Fibroblast of lung (primary cell): Measurements from ENCODE around the gene UCN2. TPM values are rescaled to one million over a fixed set of nuclear protein-coding genes. Genes with fewer than 3 reads are reported as not detected.
A peak's percentile ranks its signal among the peaks of the same experiment; 100 is the strongest.

ENCODE experiments used
- DNase-seq, 2 donors: peaks; one replicate each; pipeline versions ENCODE4 v3.0.0 to v3.0.0-alpha.2; 2010; ENCODE audit warnings: low read depth in 2 of 2
- H2AFZ ChIP-seq: 2 replicates; pipeline ENCODE4 v1.5.1; 2012; ENCODE audit warnings: low read length, control low read depth, inconsistent platforms
- H3K27ac ChIP-seq: 2 replicates; pipeline ENCODE4 v1.5.1; 2011; ENCODE audit warnings: low read length, control low read depth; ENCODE audit not compliant: insufficient read depth
- H3K27me3 ChIP-seq: 2 replicates; pipeline ENCODE4 v1.5.1; 2011; ENCODE audit warnings: mild to moderate bottlenecking, low read length; ENCODE audit not compliant: control insufficient read depth, insufficient read depth
- H3K36me3 ChIP-seq: 2 replicates; pipeline ENCODE4 v1.5.1; 2011; ENCODE audit warnings: low read length; ENCODE audit not compliant: control insufficient read depth, insufficient read depth
- H3K4me1 ChIP-seq: 2 replicates; pipeline ENCODE4 v1.5.1; 2011; ENCODE audit warnings: low read length; ENCODE audit not compliant: control insufficient read depth, insufficient read depth; ENCODE audit errors: extremely low read depth
- H3K4me2 ChIP-seq: 2 replicates; pipeline ENCODE4 v1.5.1; 2011; ENCODE audit warnings: low read length, control low read depth; ENCODE audit not compliant: insufficient read depth; ENCODE audit errors: extremely low read depth
- H3K4me3 ChIP-seq, 4 experiments: fragments of 200-600 bp in 1 of 4; sonication (generic) in 1 of 4; replicated peaks in 1 of 4; 2 replicates each; pipeline ENCODE4 v1.5.1; 2011 to 2016; ENCODE audit warnings: low read length in 4 of 4, low read depth in 3 of 4, mild to moderate bottlenecking in 3 of 4, control low read depth in 2 of 4, inconsistent platforms in 1 of 4, mixed read lengths in 1 of 4; ENCODE audit not compliant: insufficient read depth in 1 of 4; ENCODE audit errors: control extremely low read depth in 1 of 4
- H3K79me2 ChIP-seq: 2 replicates; pipeline ENCODE4 v1.5.1; 2012; ENCODE audit warnings: mild to moderate bottlenecking, low read length, inconsistent platforms; ENCODE audit not compliant: control insufficient read depth, insufficient read depth
- H3K9ac ChIP-seq: 2 replicates; pipeline ENCODE4 v1.5.1; 2011; ENCODE audit warnings: mild to moderate bottlenecking, low read length, control low read depth; ENCODE audit not compliant: insufficient read depth
- H3K9me3 ChIP-seq: 2 replicates; pipeline ENCODE4 v1.5.1; 2012; ENCODE audit warnings: low read depth, low read length; ENCODE audit not compliant: control insufficient read depth, insufficient read depth
- H4K20me1 ChIP-seq: 2 replicates; pipeline ENCODE4 v1.5.1; 2011; ENCODE audit warnings: low read length; ENCODE audit not compliant: control insufficient read depth, insufficient read depth; ENCODE audit errors: extremely low read depth
- CTCF ChIP-seq, 2 donors: IDR thresholded peaks in 1 of 2; conservative IDR thresholded peaks in 1 of 2; 1 replicate in 1 of 2; 2 replicates in 1 of 2; pipeline ENCODE4 v1.5.1; 2011 to 2012; ENCODE audit warnings: low read length in 2 of 2, control low read depth in 1 of 2, inconsistent platforms in 1 of 2, low read depth in 1 of 2, mild to moderate bottlenecking in 1 of 2
- EZH2 ChIP-seq: IDR thresholded peaks from 2 replicates; pipeline ENCODE4 v1.5.1; 2012; ENCODE audit warnings: low read length, control low read depth, mild to moderate bottlenecking; ENCODE audit errors: missing control alignments
- polyA plus RNA-seq, 2 donors: library from polyadenylated mRNA; depleted of rRNA in 1 of 2; stranded (reverse) in 1 of 2; unstranded in 1 of 2; fragments of >200 nt; gene quantifications; 2 replicates each; pipeline ENCODE4 v1.2.1, GENCODE V29; 2011 to 2012; ENCODE audit warnings: missing spikeins in 1 of 2
- total RNA-seq: library from RNA; depleted of rRNA; stranded (reverse); fragments of >200 nt; gene quantifications from 2 replicates; pipeline ENCODE4 v1.2.1, GENCODE V29; 2014

UCN2 gene
- total and polyA plus RNA-seq, 2 donors (not counting 1 experiment from before 2014, with no cell fraction given): 0.07 to 0.66 TPM

GRCh38 chr3:48594417-48595049, 31.0 kb upstream of the UCN2 start:
- Histone ChIP-seq H3K36me3 (peaks cover 9% of the 10 kb centered on the region), H3K4me3 (peak overlapping the region; percentile 48 to 62 (median 49)), H3K27ac (peak overlapping the region; percentile 70), H3K27me3 (no peaks in the 10 kb centered on the region), H3K4me1 (peaks cover 44% of the 10 kb centered on the region), H3K4me2 (peak overlapping the region; percentile 92), H3K79me2 (no peaks in the 10 kb centered on the region), H3K9ac (peak overlapping the region; percentile 68), H4K20me1 (no peaks in the 10 kb centered on the region), H2AFZ (peak overlapping the region; percentile 34), H3K9me3 (no peaks in the 10 kb centered on the region)
- DNase-seq: peak; percentile 14 to 43
- no peak for TF ChIP-seq EZH2
- no peak for TF ChIP-seq CTCF (conservative IDR thresholded peaks at IDR 0.05 in 1 of 2, IDR thresholded peaks at IDR 0.05 in 1 of 2; ENCODE audit: low read depth in 1 of 2, low read length in 2 of 2)

- H3K4me2 ChIP-seq: no peak overlapping the region
- peaks cover 32% of the 10 kb centered on the region for H3K4me1 ChIP-seq
- no peaks in the 10 kb centered on the region for H3K79me2 ChIP-seq
These were observed 29.8 kb upstream of the UCN2 start for GRCh38 chr3:48593337-48593736.

More at GRCh38 chr3:48593337-48593736, 29.8 kb upstream of the UCN2 start:
- Histone ChIP-seq H3K9ac (no peak overlapping the region), H3K36me3 (peaks cover 11% of the 10 kb centered on the region), H3K4me3 (peak overlapping the region in 1 of 4 experiments; percentile 49), H3K27me3 (no peaks in the 10 kb centered on the region), H2AFZ (no peak overlapping the region), H3K27ac (no peak overlapping the region), H4K20me1 (no peaks in the 10 kb centered on the region), H3K9me3 (no peaks in the 10 kb centered on the region)
- TF ChIP-seq CTCF (conservative IDR thresholded peaks at IDR 0.05 in 1 of 2, IDR thresholded peaks at IDR 0.05 in 1 of 2; ENCODE audit: low read depth in 1 of 2, low read length in 2 of 2) (no peak), EZH2 (no peak)
- DNase-seq: no peak
